GM12875 (cell line): ENCODE measurements around the gene TCHP.
"Not testable (repeated sequence)": the region's sequence is repeated elsewhere in the genome, so short reads cannot be mapped to it uniquely, and the experiment has no call there.

ENCODE experiments used
- H3K4me3 ChIP-seq: one replicate; pipeline ENCODE4 v1.5.1; 2011; ENCODE audit warnings: low read depth, low read length, control low read depth
- CTCF ChIP-seq: IDR thresholded peaks from 2 replicates; pipeline ENCODE4 v1.5.1; 2011; ENCODE audit warnings: low read depth, mild to moderate bottlenecking, control low read depth, inconsistent platforms, low read length, moderate library complexity, borderline replicate concordance; ENCODE audit not compliant: insufficient read depth

The TCHP gene

GRCh38 chr12:109890620-109891170, 9.4 kb upstream of the TCHP start:
- no peak overlapping the region for H3K4me3 ChIP-seq
- TF ChIP-seq CTCF: no peak

GRCh38 chr12:109891731-109892130, 8.3 kb upstream of the TCHP start:
- not testable (repeated sequence) for H3K4me3 ChIP-seq

GRCh38 chr12:109892165-109892715, 7.8 kb upstream of the TCHP start:
- H3K4me3 ChIP-seq: peak overlapping the region; percentile 18
- no peak for TF ChIP-seq CTCF

- TF ChIP-seq CTCF: no peak
- H3K4me3 ChIP-seq: no peak overlapping the region
Observed at GRCh38 chr12:109892748-109893147, 7.3 kb upstream of the TCHP start.

- no peak overlapping the region for H3K4me3 ChIP-seq
- no peak for TF ChIP-seq CTCF
Observed at GRCh38 chr12:109893261-109893995, 6.6 kb upstream of the TCHP start.

GRCh38 chr12:109894939-109895338, 5.1 kb upstream of the TCHP start:
- no peak for TF ChIP-seq CTCF
- no peak overlapping the region for H3K4me3 ChIP-seq

- no peak overlapping the region for H3K4me3 ChIP-seq
- no peak for TF ChIP-seq CTCF
Observed at GRCh38 chr12:109896188-109896587, 3.9 kb upstream of the TCHP start.
